Measurements from ENCODE around the gene SORCS3. TPM values are rescaled to one million over a fixed set of nuclear protein-coding genes. Genes with fewer than 3 reads are reported as not detected.

The SORCS3 gene
- polyA plus RNA-seq, 3 donors: not detected

DNA sequence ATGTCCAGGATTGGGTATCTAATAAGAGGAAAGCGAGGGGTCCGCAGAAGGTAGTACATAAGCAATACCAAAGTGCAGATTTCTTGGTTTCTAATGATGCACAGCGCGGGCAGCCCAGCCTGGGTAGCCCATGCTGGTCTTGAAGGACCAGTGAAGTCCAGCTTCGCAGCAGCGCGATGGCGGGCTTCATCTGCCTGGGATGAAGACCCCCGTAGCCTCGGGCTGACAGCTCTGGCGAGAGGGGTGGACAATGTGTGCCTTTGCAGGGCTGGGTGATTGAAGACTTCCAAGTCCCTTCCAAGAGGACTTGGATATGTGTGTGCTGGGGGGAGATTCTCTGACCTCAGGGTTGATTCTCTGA lies 2.2 kb downstream of the SORCS3 start:
- Histone ChIP-seq H2AFZ (ENCODE audit: insufficient read depth, low read depth, low read length, poor library complexity, severe bottlenecking) (no peak overlapping the region), H3K79me2 (ENCODE audit: insufficient read depth, low read length) (no peaks in the 10 kb centered on the region), H3K36me3 (replicated peaks in 1 of 2; ENCODE audit: control insufficient read depth in 1 of 2, insufficient read depth in 2 of 2, low read length in 2 of 2) (no peaks in the 10 kb centered on the region), H3K9ac (ENCODE audit: insufficient read depth, low read length, poor library complexity, severe bottlenecking) (no peak overlapping the region), H4K20me1 (ENCODE audit: insufficient read depth, low read length) (no peaks in the 10 kb centered on the region), H3K4me1 (ENCODE audit: control insufficient read depth in 1 of 2, insufficient read depth in 2 of 2, low read length in 2 of 2) (no peaks in the 10 kb centered on the region), H3K4me2 (replicated peaks; ENCODE audit: extremely low read depth, low read length, poor library complexity, severe bottlenecking) (no peak overlapping the region), H3K4me3 (replicated peaks in 1 of 3; ENCODE audit: low read depth in 2 of 3, low read length in 3 of 3) (no peak overlapping the region), H3K27ac (ENCODE audit: low read depth in 1 of 2, low read length in 2 of 2) (no peak overlapping the region), H3K27me3 (ENCODE audit: control insufficient read depth in 2 of 2, insufficient read depth in 2 of 2, low read length in 2 of 2) (peaks cover 55 to 74% of the 10 kb centered on the region in 2 donors), H3K9me3 (replicated peaks in 1 of 2; ENCODE audit: control insufficient read depth in 1 of 2, insufficient read depth in 1 of 2, low read length in 2 of 2) (peaks cover 0 to 10% of the 10 kb centered on the region in 2 donors)
- H3K4me3 Mint-ChIP-seq: peak overlapping the region in 1 of 2 donors; percentile 83
- no peak overlapping the region for H3K27ac Mint-ChIP-seq
- H3K36me3 Mint-ChIP-seq: no peaks in the 10 kb centered on the region
- TF ChIP-seq CTCF (IDR thresholded peaks at IDR 0.05): no peak
- peaks cover 67 to 84% (median 73%) of the 10 kb centered on the region in 3 donors for H3K27me3 Mint-ChIP-seq (ENCODE audit: low read depth in 3 of 3)
- 85% methylated on average over 10 of the region's 11 CpGs for WGBS (ENCODE audit: insufficient coverage)
- intact Hi-C loops (cut with micrococcal nuclease): no loop called here
- H3K9me3 Mint-ChIP-seq: peaks cover 0 to 13% (median 4%) of the 10 kb centered on the region in 7 donors
- H3K4me1 Mint-ChIP-seq: peaks cover 3% of the 10 kb centered on the region
- DNase-seq: no peak

DNA sequence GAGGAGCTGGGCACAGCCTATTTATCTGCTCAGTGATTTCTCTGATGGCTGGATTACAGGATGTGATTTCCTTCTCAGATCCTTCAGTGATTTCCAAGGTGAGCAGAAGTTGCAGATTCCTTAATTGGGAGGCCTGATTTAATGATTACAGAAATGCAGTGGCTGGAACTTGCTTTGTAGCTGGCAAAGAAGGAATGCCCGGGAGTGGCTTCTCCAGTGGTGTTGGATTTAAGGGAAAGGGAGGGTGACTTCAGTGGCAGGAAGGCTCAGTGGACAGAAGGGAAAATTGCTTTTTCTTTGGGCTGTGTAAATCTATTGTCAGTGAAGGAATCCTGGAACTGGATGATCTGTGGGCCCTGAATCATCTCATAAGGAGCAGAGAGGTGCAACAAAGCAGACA lies 5.1 kb downstream of the SORCS3 start:
- no peak overlapping the region for H3K4me3 ChIP-seq (replicated peaks in 1 of 3; ENCODE audit: low read depth in 2 of 3, low read length in 3 of 3)
- peaks cover 34 to 49% of the 10 kb centered on the region in 2 donors for H3K27me3 ChIP-seq (ENCODE audit: control insufficient read depth in 2 of 2, insufficient read depth in 2 of 2, low read length in 2 of 2)
- peaks cover 44 to 65% (median 51%) of the 10 kb centered on the region in 3 donors for H3K27me3 Mint-ChIP-seq (ENCODE audit: low read depth in 3 of 3)
- no peak for TF ChIP-seq CTCF (IDR thresholded peaks at IDR 0.05)
- H3K9me3 Mint-ChIP-seq: peaks cover 0 to 6% (median 1%) of the 10 kb centered on the region in 7 donors
- no peak overlapping the region for H3K27ac Mint-ChIP-seq
- DNase-seq: no peak
- H3K9ac ChIP-seq (ENCODE audit: insufficient read depth, low read length, poor library complexity, severe bottlenecking): no peak overlapping the region
- intact Hi-C loops (cut with micrococcal nuclease): no loop called here
- H3K27ac ChIP-seq (ENCODE audit: low read depth in 1 of 2, low read length in 2 of 2): no peak overlapping the region
- peaks cover 0 to 10% of the 10 kb centered on the region in 2 donors for H3K9me3 ChIP-seq (replicated peaks in 1 of 2; ENCODE audit: control insufficient read depth in 1 of 2, insufficient read depth in 1 of 2, low read length in 2 of 2)
- no peaks in the 10 kb centered on the region for H3K4me1 Mint-ChIP-seq
- WGBS (ENCODE audit: insufficient coverage): 94% methylated on average over 1 of the region's 1 CpG
- H3K36me3 Mint-ChIP-seq: no peaks in the 10 kb centered on the region
- no peak overlapping the region for H3K4me3 Mint-ChIP-seq
- no peak overlapping the region for H2AFZ ChIP-seq (ENCODE audit: insufficient read depth, low read depth, low read length, poor library complexity, severe bottlenecking)
- H3K4me2 ChIP-seq (replicated peaks; ENCODE audit: extremely low read depth, low read length, poor library complexity, severe bottlenecking): no peak overlapping the region
- H3K4me1 ChIP-seq (ENCODE audit: control insufficient read depth in 1 of 2, insufficient read depth in 2 of 2, low read length in 2 of 2): no peaks in the 10 kb centered on the region
- H3K79me2 ChIP-seq (ENCODE audit: insufficient read depth, low read length): no peaks in the 10 kb centered on the region
- no peaks in the 10 kb centered on the region for H4K20me1 ChIP-seq (ENCODE audit: insufficient read depth, low read length)
- H3K36me3 ChIP-seq (replicated peaks in 1 of 2; ENCODE audit: control insufficient read depth in 1 of 2, insufficient read depth in 2 of 2, low read length in 2 of 2): no peaks in the 10 kb centered on the region
